AG09309 (cell line): ENCODE data around the gene RP9.
"Not testable (repeated sequence)": the region's sequence is repeated elsewhere in the genome, so short reads cannot be mapped to it uniquely, and the experiment has no call there.

Experiments
- DNase-seq: peaks from one replicate; pipeline ENCODE4 v3.0.0-alpha.2; 2010; ENCODE audit warnings: low read depth
- H3K4me3 ChIP-seq: 2 replicates; pipeline ENCODE4 v1.5.1; 2011; ENCODE audit warnings: mild to moderate bottlenecking, low read depth, low read length, moderate library complexity; ENCODE audit not compliant: control insufficient read depth
- TF ChIP-seq, protein P1 (sequence below): IDR thresholded peaks from 2 replicates; pipeline ENCODE4 v1.5.1; 2011; ENCODE audit warnings: mild to moderate bottlenecking, low read depth, low read length, inconsistent platforms; ENCODE audit not compliant: insufficient read depth, control insufficient read depth; ENCODE audit errors: missing control alignments

The RP9 gene

DNA sequence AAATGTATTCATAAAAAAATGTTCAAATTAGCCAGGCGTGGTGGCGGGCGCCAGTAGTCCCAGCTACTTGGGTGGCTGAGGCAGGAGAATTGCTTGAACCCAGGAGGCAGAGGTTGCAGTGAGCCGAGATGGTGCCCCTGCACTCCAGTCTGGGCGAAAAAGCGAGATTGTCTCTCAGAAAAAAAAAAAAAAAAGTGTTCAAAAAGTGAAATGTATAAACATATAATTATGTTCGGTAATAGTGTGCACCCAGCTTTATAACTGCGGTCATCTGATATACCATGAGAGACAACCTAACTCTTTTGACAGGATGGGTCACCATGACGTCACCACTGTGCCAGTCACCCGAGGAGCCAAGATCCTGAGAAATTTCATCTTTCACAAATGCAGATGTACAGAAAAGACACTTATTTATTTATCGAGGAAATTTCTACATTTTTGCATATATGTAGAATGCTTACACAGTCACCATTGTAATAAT is 594 bp upstream of the RP9 start:
- no peak for DNase-seq
- H3K4me3 ChIP-seq = peak overlapping the region; percentile 55
- TF ChIP-seq, protein P1, sequence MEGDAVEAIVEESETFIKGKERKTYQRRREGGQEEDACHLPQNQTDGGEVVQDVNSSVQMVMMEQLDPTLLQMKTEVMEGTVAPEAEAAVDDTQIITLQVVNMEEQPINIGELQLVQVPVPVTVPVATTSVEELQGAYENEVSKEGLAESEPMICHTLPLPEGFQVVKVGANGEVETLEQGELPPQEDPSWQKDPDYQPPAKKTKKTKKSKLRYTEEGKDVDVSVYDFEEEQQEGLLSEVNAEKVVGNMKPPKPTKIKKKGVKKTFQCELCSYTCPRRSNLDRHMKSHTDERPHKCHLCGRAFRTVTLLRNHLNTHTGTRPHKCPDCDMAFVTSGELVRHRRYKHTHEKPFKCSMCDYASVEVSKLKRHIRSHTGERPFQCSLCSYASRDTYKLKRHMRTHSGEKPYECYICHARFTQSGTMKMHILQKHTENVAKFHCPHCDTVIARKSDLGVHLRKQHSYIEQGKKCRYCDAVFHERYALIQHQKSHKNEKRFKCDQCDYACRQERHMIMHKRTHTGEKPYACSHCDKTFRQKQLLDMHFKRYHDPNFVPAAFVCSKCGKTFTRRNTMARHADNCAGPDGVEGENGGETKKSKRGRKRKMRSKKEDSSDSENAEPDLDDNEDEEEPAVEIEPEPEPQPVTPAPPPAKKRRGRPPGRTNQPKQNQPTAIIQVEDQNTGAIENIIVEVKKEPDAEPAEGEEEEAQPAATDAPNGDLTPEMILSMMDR = no peak

DNA sequence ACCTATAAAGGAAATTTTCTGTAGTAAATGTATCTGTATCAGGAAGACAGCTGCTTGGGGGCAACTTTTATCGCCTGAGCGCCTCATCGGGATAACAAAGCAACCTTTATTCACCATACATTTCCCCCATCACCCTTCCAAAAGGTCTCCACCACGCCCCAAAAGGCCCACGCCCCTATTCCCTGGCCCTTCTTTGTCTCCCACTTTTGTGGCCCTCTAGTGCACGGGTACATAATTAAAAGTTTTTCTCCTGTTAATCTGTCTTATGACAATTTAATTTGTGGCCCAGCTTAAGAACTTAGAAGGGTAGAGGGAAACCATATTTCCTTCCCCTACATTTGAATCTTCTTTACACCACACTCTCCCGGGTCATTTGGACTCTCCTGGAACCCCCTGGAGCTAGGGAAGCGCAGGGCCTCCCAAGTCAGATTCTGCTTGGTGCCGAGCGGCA is 625 bp downstream of the RP9 start:
- H3K4me3 ChIP-seq = peak overlapping the region; percentile 64
- no peak for DNase-seq
- TF ChIP-seq, protein P1 = peak; percentile 8

DNA sequence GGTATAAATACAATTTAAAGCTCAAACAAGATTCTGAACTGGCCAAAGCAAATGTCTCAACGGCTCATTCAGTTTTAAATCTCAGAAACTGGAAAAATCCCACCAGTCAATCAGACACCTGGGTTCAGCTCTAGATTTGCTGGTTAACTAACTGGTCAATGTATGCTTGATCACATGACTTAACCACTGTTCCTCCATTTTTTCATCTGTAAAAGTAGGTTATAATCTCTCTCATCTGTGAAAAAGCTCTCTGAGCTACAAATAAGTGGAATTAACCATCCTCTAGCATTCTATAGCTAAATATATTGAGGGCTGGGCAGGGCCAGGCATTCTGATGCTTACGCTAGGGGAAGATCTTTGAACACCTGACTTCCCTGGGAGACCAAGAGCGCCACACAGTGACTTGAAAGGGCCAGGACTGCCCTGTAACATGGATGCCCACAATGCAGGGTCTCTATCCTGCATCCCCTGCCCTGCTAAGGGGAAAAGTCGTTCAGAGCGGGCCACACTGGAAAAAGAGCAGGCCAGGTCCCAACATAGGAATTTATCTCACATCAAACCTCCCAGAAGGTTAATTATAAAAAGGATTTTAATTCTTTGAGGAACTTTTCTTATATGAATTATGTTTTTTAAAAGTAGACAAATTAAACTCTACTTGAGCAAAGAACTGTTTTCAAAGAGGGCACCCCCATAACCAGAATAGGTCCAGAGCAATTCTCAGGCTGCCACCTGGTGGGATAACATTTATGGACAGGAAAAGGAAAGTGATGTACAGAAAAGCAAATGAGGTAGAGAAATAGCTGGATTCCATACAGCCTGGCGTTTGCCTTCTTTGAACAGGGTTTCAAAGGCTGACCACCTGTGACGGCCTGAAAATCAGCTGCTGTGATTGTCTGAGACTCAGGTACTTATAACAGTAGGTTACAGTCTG is 1.8 kb downstream of the RP9 start:
- peak overlapping the region; percentile 64 for H3K4me3 ChIP-seq
- TF ChIP-seq, protein P1 = peak; percentile 56
- DNase-seq = no peak

DNA sequence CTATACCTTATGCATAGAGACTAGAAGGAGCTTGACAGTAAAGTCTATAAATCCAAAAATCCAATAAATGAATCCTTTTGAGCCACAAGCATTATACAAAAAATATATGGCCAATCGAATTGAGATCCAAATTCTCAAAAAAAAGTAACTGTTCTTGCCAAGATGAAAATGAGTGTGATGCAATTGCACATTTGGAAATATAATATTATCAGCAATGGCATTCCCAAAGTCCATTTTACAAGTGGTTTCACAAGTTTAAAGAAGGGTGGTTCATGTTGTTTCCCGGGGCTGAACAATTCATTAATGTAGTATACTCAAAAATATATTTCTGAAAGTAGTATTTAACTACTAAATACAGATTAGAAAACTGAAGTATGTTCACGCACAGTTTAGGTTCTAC is 7.3 kb downstream of the RP9 start:
- DNase-seq = peak; percentile 16
- TF ChIP-seq, protein P1 = no peak
- H3K4me3 ChIP-seq = no peak overlapping the region

DNA sequence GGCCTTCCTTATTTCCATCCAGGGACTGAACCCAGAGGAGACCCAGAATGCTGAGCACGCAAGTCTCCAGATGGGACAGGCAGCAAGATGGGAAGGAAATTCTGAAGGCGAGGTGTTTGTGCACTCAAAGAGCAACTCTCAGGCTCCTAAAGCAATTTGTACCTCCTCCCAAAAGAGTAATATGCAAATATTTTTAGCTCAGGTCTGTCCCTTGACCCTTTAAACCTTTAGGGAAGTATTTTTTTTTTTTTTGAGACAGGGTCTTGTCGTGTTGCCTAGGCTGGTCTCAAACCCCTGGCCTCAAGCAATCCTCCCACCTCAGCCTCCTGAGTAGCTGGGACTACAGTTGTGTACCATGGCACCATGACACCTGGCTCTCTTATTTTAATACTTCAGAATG is 8.4 kb downstream of the RP9 start:
- TF ChIP-seq, protein P1 = no peak
- H3K4me3 ChIP-seq = no peak overlapping the region
- no peak for DNase-seq

DNA sequence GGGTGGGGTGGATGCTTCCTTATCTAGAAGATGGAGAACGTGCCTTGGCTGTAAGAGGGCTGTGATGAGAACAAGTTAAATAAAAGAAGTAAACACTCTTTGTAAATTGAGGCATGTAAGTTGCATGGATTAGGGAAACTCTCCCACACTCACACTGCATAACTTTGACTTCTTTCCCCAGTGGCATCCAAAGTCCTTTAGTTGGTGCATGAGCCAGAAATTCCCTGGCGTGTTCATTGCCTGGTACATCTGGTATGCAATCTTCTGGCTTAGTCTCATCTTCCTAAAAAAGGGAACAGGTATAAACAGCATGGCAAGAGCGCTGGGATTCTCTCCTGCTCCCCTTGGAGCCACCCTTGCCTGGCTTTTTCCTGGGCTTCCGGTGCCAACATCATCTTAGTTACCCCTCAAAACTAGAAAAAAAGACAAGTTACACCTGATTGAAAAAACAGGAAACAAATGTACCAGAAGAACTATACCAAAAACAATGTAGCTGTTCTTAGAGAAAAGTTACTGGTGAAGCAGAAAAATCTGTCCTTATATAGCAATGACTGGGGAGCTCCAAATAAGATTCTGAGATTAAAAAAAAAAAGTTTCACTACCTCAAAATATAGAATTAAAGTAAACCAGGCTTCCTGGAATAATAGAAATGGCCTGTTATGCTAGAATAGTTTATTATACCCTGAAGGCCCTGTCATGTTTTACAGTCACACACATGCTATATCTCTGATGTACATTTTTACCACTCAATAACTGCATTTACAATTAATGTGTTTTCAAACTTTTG is 9.9 kb downstream of the RP9 start:
- DNase-seq = no peak
- TF ChIP-seq, protein P1 = no peak
- no peak overlapping the region for H3K4me3 ChIP-seq

DNA sequence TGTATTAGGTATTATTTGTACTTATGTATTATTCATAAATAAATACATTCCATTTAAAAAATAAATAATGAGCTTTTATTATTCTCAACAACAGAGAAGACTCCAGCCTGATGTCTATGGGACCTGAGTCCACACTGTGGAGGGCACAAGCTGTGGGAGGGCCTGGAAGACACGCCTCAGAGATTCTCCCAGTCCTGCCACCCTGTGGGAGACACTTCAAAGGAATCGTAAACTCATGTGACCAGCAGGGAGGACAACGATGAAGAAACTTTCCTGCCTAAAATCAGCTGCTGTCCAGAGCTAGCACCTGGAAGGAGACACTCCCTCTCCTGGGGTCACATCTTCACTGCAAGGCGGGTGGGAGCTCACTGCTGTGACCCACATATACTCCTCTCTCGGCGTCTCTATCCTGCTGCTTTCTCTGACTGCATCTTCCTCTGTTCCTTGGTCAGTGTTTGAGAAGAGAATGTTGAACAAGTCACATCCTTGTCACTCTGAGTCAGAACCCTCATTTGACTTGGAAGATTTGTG is 14.4 kb downstream of the RP9 start:
- not testable (repeated sequence) for DNase-seq, H3K4me3 ChIP-seq
